ENCODE data around the gene SLC7A8. TPM values are rescaled to one million over a fixed set of nuclear protein-coding genes. Genes with fewer than 3 reads are reported as not detected.

The SLC7A8 gene
- total RNA-seq, 6 donors from 2014 or later = 30.4 to 58.2 (median 42.0) TPM

DNA sequence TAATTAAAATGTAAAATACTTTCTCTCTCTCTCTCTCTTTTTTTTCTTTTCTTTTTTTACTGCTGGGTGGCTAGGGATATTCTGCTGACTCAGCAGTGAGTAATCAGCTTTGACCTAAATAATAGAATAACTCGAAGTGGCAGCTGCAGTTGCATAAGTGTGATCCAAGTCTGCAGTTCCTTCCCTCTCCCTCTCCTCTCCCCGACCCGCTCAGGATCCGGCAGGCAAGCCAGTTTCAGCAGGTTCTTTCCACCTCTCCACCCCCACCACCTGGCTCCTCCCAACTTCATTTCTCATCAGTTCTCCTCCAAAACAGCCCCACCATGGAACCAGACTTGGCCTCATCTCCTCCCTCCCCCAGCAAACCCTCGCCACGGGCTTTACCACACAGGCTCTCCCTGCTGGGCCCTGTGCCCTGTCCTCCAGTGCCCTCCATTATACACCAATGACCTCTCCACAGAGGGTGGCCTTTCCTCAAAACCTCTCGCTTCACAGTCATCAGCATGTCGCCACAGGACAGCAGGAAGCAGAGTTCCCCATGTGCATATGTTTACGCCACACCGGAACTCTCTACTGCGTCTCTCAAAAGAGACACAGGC, 22.4 kb downstream of the SLC7A8 start:
- DNase-seq (peak in 1 of 2 donors; percentile 87), ATAC-seq (ENCODE audit: low FRiP score in 2 of 2) (peak; percentile 81 to 86)
- peaks cover 4 to 22% (median 18%) of the 10 kb centered on the region in 4 donors for H3K4me1 ChIP-seq
- H3K27ac ChIP-seq = peak overlapping the region; percentile 64 to 90 (median 74)
- H3K9me3 ChIP-seq = no peaks in the 10 kb centered on the region
- WGBS, 2 donors = 32 to 40% methylated on average over 11 of the region's 11 CpGs
- no peaks in the 10 kb centered on the region for H3K36me3 ChIP-seq
- H3K4me3 ChIP-seq = no peak overlapping the region
- H3K27me3 ChIP-seq = no peaks in the 10 kb centered on the region
- TF ChIP-seq POLR2AphosphoS5 (IDR thresholded peaks at IDR 0.05) (peak; percentile 37 to 42), EP300 (IDR thresholded peaks at IDR 0.05) (peak in 1 of 4 donors; percentile 4), POLR2A (IDR thresholded peaks at IDR 0.05) (peak in 1 of 4 donors; percentile 46)
- TF ChIP-seq, protein P1, sequence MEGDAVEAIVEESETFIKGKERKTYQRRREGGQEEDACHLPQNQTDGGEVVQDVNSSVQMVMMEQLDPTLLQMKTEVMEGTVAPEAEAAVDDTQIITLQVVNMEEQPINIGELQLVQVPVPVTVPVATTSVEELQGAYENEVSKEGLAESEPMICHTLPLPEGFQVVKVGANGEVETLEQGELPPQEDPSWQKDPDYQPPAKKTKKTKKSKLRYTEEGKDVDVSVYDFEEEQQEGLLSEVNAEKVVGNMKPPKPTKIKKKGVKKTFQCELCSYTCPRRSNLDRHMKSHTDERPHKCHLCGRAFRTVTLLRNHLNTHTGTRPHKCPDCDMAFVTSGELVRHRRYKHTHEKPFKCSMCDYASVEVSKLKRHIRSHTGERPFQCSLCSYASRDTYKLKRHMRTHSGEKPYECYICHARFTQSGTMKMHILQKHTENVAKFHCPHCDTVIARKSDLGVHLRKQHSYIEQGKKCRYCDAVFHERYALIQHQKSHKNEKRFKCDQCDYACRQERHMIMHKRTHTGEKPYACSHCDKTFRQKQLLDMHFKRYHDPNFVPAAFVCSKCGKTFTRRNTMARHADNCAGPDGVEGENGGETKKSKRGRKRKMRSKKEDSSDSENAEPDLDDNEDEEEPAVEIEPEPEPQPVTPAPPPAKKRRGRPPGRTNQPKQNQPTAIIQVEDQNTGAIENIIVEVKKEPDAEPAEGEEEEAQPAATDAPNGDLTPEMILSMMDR (IDR thresholded peaks at IDR 0.05) = no peak

DNA sequence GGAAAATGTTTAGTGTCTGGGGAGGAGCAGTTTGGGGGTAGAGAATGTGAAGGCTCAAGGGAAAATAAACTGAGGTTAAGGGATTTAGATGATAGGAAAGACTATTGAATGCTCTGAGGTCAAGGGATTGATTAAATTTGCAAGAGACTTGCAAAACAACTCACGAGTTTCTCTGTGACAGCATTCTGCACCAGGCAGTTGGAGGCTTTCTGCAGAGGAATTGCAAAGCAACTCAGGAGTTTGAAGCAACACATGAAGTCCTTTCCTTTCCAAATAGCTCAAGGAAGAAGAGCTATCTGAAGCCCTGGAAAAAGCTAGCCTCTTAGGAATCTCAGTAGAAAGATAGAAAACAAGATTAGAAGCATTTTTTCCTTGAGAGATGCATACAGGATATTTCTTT, 23.9 kb downstream of the SLC7A8 start:
- Histone ChIP-seq H3K27me3 (no peaks in the 10 kb centered on the region), H3K4me3 (no peak overlapping the region), H3K36me3 (no peaks in the 10 kb centered on the region), H3K27ac (no peak overlapping the region), H3K9me3 (no peaks in the 10 kb centered on the region), H3K4me1 (peaks cover 15 to 33% (median 31%) of the 10 kb centered on the region in 4 donors)
- WGBS, 2 donors = 40 to 56% methylated on average over 1 of the region's 1 CpG
- TF ChIP-seq EP300 (IDR thresholded peaks at IDR 0.05) (peak in 1 of 4 donors; percentile 5), POLR2A (IDR thresholded peaks at IDR 0.05) (no peak)
- ATAC-seq (ENCODE audit: low FRiP score in 2 of 2) = no peak
- DNase-seq = no peak

DNA sequence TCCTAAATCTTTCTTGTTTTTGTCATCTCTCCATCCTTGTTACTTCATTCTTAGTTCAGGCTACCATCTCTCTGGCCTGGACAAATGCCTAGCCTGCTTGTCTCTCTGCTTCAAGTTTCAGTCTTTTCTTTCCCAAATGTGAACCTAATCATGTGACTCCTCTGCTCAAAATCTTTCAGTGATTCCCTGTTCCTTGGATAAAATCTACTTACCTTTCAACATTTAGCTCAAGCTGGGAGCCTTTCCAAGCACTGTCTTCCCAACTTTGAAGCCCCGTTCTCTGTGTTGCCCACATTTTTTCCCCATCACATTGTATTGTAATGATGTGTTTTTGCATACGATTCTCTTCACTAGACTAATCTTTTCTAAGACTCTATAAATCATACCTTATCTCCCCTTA, 24.7 kb downstream of the SLC7A8 start:
- WGBS, 2 donors = 76% methylated on average over 2 of the region's 2 CpGs
- H3K27ac ChIP-seq = no peak overlapping the region
- peaks cover 23 to 38% (median 34%) of the 10 kb centered on the region in 4 donors for H3K4me1 ChIP-seq
- TF ChIP-seq POLR2A (IDR thresholded peaks at IDR 0.05) = no peak
- TF ChIP-seq EP300 (IDR thresholded peaks at IDR 0.05) = no peak
- TF ChIP-seq POLR2AphosphoS5 (IDR thresholded peaks at IDR 0.05) = no peak
- TF ChIP-seq, protein P1 (IDR thresholded peaks at IDR 0.05) = no peak
- H3K9me3 ChIP-seq = no peaks in the 10 kb centered on the region
- no peak for ATAC-seq (ENCODE audit: low FRiP score in 2 of 2)
- DNase-seq = no peak
- H3K27me3 ChIP-seq = no peaks in the 10 kb centered on the region
- no peaks in the 10 kb centered on the region for H3K36me3 ChIP-seq
- H3K4me3 ChIP-seq = no peak overlapping the region

DNA sequence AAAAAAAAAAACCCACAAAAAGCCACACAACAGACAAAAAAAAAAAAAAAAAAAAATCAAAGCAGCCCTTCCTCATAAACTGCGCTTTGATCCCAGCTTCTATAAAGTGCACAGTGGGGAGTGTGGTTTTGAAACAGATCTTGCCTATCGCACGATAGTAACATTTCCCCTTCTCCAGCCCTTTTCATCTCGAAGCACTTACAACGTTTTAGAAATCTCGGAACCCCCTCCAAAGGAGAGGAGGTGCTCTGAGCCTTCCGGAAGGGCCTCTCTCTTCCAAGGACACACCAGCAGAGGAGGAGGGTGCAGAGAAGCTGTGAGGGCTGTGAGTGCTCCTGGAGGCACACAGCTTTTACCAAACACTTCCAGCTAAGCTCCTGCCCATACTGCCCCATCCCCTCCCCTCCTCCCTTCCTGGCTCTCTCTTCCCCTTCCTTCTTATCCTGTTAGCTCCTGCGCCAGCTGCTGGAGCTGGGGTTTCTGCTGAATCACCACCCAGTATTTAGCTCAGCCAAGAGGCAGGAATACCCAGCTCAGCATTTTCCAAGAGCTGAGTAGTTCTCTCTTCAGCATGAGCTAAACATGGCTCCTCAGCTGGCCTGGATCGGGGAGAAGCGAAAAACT, 28.4 kb downstream of the SLC7A8 start:
- ATAC-seq (ENCODE audit: low FRiP score in 2 of 2) = peak; percentile 86
- H3K4me3 ChIP-seq = no peak overlapping the region
- H3K27ac ChIP-seq = peak overlapping the region; percentile 85 to 94 (median 88)
- no peaks in the 10 kb centered on the region for H3K27me3 ChIP-seq
- H3K4me1 ChIP-seq = peaks cover 27 to 42% (median 31%) of the 10 kb centered on the region in 4 donors
- DNase-seq = peak in 1 of 2 donors; percentile 91
- H3K9me3 ChIP-seq = no peaks in the 10 kb centered on the region
- peak in 1 of 4 donors; percentile 61 for TF ChIP-seq POLR2A (IDR thresholded peaks at IDR 0.05)
- TF ChIP-seq, protein P1 (IDR thresholded peaks at IDR 0.05) = no peak
- peak in 1 of 4 donors; percentile 47 for TF ChIP-seq EP300 (IDR thresholded peaks at IDR 0.05)
- peak; percentile 46 to 71 for TF ChIP-seq POLR2AphosphoS5 (IDR thresholded peaks at IDR 0.05)
- H3K36me3 ChIP-seq = no peaks in the 10 kb centered on the region
- WGBS, 2 donors = 28 to 29% methylated on average over 9 to 10 of the region's 10 CpGs

DNA sequence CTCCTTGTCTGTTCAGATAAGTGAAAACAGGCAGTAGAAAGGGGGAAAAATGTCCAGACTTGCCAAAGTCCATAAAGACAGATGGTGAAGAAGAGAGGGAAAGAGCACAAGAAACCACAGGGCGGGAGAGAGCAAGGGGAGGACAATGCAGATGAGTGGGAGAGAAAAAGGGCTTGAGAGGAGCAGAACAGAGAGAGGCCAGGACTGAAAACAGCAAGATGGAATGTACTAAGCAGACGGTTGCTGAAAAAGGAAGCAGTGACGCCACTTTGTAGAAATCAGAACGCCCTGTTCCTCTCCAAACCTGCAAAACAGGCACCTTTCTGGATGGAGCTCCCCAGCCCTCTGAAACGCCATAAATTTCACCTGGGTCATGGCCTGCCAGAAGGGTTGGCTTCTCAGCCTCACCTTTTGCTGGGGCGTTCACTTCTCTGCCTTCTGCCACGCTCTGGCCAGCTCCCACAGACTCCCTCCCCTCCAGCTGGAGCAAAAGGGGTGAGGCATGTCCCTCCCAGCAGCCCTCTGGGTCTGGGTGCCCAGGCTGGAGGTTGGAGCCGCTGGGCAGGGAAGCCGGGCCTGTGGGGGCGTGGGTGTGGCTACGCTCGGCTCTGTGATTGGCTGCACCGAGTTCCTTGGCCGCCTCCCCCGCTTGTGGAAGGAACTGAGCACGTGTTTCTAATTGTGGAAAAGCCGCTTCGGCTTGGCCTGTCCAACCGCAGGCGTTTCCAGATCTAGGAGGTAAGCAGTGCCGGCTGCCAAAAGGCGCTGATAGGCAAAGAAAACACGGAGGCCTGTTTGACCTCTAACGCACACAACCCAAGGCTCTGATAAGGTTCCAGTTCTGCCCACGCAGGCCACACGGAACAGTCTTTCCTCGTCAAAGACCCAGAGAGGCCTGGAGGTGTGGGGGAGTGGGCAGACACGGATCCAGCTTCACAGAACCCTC, 29.3 kb downstream of the SLC7A8 start:
- no peaks in the 10 kb centered on the region for H3K9me3 ChIP-seq
- 38 to 40% methylated on average over 10 to 28 of the region's 28 CpGs for WGBS, 2 donors
- peak overlapping the region in 3 of 4 donors; percentile 25 to 38 (median 36) for H3K4me3 ChIP-seq
- peak overlapping the region; percentile 85 to 94 (median 88) for H3K27ac ChIP-seq
- DNase-seq (peak; percentile 93), ATAC-seq (ENCODE audit: low FRiP score in 2 of 2) (peak; percentile 94 to 95)
- TF ChIP-seq POLR2A (IDR thresholded peaks at IDR 0.05) = peak in 3 of 4 donors; percentile 26 to 83 (median 43)
- TF ChIP-seq, protein P1 (IDR thresholded peaks at IDR 0.05) = no peak
- TF ChIP-seq POLR2AphosphoS5 (IDR thresholded peaks at IDR 0.05) = peak; percentile 36 to 79
- TF ChIP-seq EP300 (IDR thresholded peaks at IDR 0.05) = peak in 2 of 4 donors; percentile 21 to 40
- peaks cover 24 to 40% (median 29%) of the 10 kb centered on the region in 4 donors for H3K4me1 ChIP-seq
- no peaks in the 10 kb centered on the region for H3K36me3 ChIP-seq
- no peaks in the 10 kb centered on the region for H3K27me3 ChIP-seq
